GM23338 (cell line): ENCODE results near the gene OBP2A. TPM values are rescaled to one million over a fixed set of nuclear protein-coding genes. Genes with fewer than 3 reads are reported as not detected.

Experiments
- CREB1 ChIP-seq: fragments of 250-450 bp; sonication (Bioruptor Pico); IDR thresholded peaks from 2 replicates; pipeline ENCODE4 v1.5.0; 2020; ENCODE audit warnings: low read depth, mild to moderate bottlenecking, moderate library complexity
- ETS1 ChIP-seq: IDR thresholded peaks from 2 replicates; pipeline ENCODE4 v1.6.1; 2016; ENCODE audit warnings: antibody characterized with exemption
- EZH2 ChIP-seq: fragments of 200-600 bp; sonication (generic); IDR thresholded peaks from one replicate; pipeline ENCODE4 v1.8.0; 2017; ENCODE audit warnings: antibody characterized with exemption, mild to moderate bottlenecking, low read depth; ENCODE audit not compliant: unreplicated experiment
- JUNB ChIP-seq: IDR thresholded peaks from one replicate; pipeline ENCODE4 v1.6.1; 2016; ENCODE audit warnings: antibody characterized with exemption; ENCODE audit not compliant: unreplicated experiment
- NANOG ChIP-seq: IDR thresholded peaks from 2 replicates; pipeline ENCODE4 v1.6.1; 2016; ENCODE audit warnings: antibody characterized with exemption, borderline replicate concordance
- POLR2AphosphoS5 ChIP-seq: IDR thresholded peaks from 2 replicates; pipeline ENCODE4 v1.6.1; 2016; ENCODE audit warnings: antibody characterized with exemption, low read depth
- REST ChIP-seq: IDR thresholded peaks from one replicate; pipeline ENCODE4 v1.6.1; 2018; ENCODE audit warnings: antibody characterized with exemption; ENCODE audit not compliant: unreplicated experiment
- STAT1 ChIP-seq: IDR thresholded peaks from one replicate; pipeline ENCODE4 v1.6.1; 2016; ENCODE audit warnings: antibody characterized with exemption; ENCODE audit not compliant: unreplicated experiment
- ZNF114 ChIP-seq: fragments of 250-450 bp; sonication (Bioruptor Pico); IDR thresholded peaks from 2 replicates; pipeline ENCODE4 v1.5.0; 2020; ENCODE audit warnings: mild to moderate bottlenecking, moderate library complexity
- ZNF331 ChIP-seq: fragments of 250-450 bp; sonication (Bioruptor Pico); IDR thresholded peaks from 2 replicates; pipeline ENCODE4 v1.5.0; 2020; ENCODE audit warnings: low read depth, mild to moderate bottlenecking, moderate library complexity
- ZNF462 ChIP-seq: fragments of 250-450 bp; sonication (Bioruptor Pico); IDR thresholded peaks from 2 replicates; pipeline ENCODE4 v1.5.0; 2020; ENCODE audit warnings: mild to moderate bottlenecking, moderate library complexity
- polyA plus RNA-seq: library from polyadenylated mRNA; unstranded; fragments of >200 nt; fragmentation: Nextera tagmentation; extraction: Ambion mirVana; gene quantifications from 2 replicates; pipeline ENCODE4 v1.2.1, GENCODE V29; 2016
- total RNA-seq: library from RNA; depleted of rRNA; stranded (reverse); fragments of >200 nt; shearing (Covaris generic); gene quantifications from 2 replicates; pipeline ENCODE4 v1.2.3, GENCODE V29; 2014

Gene OBP2A
- total and polyA plus RNA-seq, 2 experiments from 2014 or later, result not detected

- no peak for TF ChIP-seq ZNF462 (CRISPR knock-in tag)
- no peak for TF ChIP-seq ZNF114 (CRISPR knock-in tag)
- no peak for TF ChIP-seq JUNB
- TF ChIP-seq ZNF331 (CRISPR knock-in tag), result no peak
- TF ChIP-seq POLR2AphosphoS5, result no peak
- TF ChIP-seq ETS1, result no peak
- no peak for TF ChIP-seq CREB1 (CRISPR knock-in tag)
- no peak for TF ChIP-seq STAT1
- TF ChIP-seq REST, result no peak
- no peak for TF ChIP-seq EZH2
- TF ChIP-seq NANOG, result no peak
These were observed 30.6 kb upstream of the OBP2A start (continued) for GRCh38 chr9:135515083-135515951.
